ENCODE results near the gene HTRA3. TPM values are rescaled to one million over a fixed set of nuclear protein-coding genes. Genes with fewer than 3 reads are reported as not detected.

Gene HTRA3
- total RNA-seq, 2 experiments from 2014 or later, result not detected

DNA sequence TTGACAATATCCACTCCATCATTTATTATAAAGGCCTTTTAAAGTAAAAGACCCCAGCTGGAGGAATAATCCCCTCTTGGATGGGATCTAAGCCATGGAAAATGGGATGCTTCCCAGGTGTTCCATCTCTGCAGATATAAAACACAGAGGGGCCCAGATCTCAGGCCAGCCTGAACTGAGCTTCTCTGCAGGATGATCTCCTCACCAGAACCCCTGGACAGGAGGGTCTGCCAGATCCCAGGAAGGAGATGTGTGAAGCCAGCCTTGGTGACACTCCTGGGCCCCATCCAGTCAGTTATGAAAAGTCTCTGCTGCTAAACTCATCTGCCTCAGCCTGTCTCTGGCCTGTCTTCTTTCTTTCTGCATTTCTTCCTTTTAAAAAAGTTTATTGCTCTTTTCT is 56.7 kb downstream of the HTRA3 start:
- POLR2A ChIA-PET, result no interaction called here
- no TSS peak for BruUV-seq (replicated peaks)
- TF ChIP-seq EZH2phosphoT487 (IDR thresholded peaks at IDR 0.05; ENCODE audit: borderline replicate concordance, low read depth, low read length), result no peak
- TF ChIP-seq, protein P1, sequence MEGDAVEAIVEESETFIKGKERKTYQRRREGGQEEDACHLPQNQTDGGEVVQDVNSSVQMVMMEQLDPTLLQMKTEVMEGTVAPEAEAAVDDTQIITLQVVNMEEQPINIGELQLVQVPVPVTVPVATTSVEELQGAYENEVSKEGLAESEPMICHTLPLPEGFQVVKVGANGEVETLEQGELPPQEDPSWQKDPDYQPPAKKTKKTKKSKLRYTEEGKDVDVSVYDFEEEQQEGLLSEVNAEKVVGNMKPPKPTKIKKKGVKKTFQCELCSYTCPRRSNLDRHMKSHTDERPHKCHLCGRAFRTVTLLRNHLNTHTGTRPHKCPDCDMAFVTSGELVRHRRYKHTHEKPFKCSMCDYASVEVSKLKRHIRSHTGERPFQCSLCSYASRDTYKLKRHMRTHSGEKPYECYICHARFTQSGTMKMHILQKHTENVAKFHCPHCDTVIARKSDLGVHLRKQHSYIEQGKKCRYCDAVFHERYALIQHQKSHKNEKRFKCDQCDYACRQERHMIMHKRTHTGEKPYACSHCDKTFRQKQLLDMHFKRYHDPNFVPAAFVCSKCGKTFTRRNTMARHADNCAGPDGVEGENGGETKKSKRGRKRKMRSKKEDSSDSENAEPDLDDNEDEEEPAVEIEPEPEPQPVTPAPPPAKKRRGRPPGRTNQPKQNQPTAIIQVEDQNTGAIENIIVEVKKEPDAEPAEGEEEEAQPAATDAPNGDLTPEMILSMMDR (conservative IDR thresholded peaks at IDR 0.05; ENCODE audit: low read length), result no peak
- Histone ChIP-seq H3K4me1 (ENCODE audit: insufficient read depth, low read length, poor library complexity, severe bottlenecking) (no peaks in the 10 kb centered on the region), H3K4me2 (ENCODE audit: low read length) (no peak overlapping the region), H3K9me2 (ENCODE audit: insufficient read depth, low read length) (no peaks in the 10 kb centered on the region), H3K9me3 (ENCODE audit: low read length) (no peaks in the 10 kb centered on the region), H3K79me2 (ENCODE audit: insufficient read depth, low read depth, low read length) (no peaks in the 10 kb centered on the region), H3K4me3 (ENCODE audit: low read depth, low read length, poor library complexity, severe bottlenecking) (no peak overlapping the region), H3K27ac (ENCODE audit: low read depth, low read length, poor library complexity, severe bottlenecking) (no peak overlapping the region), H3K36me3 (ENCODE audit: insufficient read depth, low read length) (no peaks in the 10 kb centered on the region), H4K20me1 (ENCODE audit: insufficient read depth, low read length) (no peaks in the 10 kb centered on the region), H2AFZ (ENCODE audit: low read length) (no peak overlapping the region)
- CTCF ChIA-PET (ENCODE audit: unreplicated experiment), result no interaction called here
- intact Hi-C loops (cut with micrococcal nuclease; ENCODE audit: unreplicated experiment), result no loop called here
- DNase-seq (ENCODE audit: low spot score), result no peak

DNA sequence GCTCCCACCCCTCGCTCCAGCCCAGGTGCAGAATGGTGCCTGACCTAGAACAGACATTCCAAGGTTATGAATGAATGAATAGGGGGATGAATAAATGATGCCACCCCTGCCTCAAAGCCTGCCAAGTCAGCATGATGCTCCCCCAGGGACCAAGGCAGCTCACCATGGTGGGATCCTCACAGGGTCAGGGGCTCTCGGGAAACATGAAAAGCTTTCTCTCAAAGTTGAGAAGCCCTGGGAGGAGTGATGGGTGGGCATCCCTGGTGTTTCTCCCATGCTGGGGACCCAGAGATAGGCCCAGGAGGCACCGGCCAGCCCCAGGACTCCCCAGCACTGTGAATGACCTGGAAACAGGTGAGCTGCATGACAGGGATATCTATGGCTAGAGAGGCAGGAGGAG is 58.9 kb downstream of the HTRA3 start:
- H2AFZ ChIP-seq (ENCODE audit: low read length), result no peak overlapping the region
- no peak for DNase-seq (ENCODE audit: low spot score)
- no peaks in the 10 kb centered on the region for H3K36me3 ChIP-seq (ENCODE audit: insufficient read depth, low read length)
- H3K4me1 ChIP-seq (ENCODE audit: insufficient read depth, low read length, poor library complexity, severe bottlenecking), result no peaks in the 10 kb centered on the region
- H3K9me2 ChIP-seq (ENCODE audit: insufficient read depth, low read length), result no peaks in the 10 kb centered on the region
- no peak overlapping the region for H3K4me2 ChIP-seq (ENCODE audit: low read length)
- BruUV-seq (replicated peaks), result no TSS peak
- H3K27ac ChIP-seq (ENCODE audit: low read depth, low read length, poor library complexity, severe bottlenecking), result no peak overlapping the region
- no peaks in the 10 kb centered on the region for H3K79me2 ChIP-seq (ENCODE audit: insufficient read depth, low read depth, low read length)
- intact Hi-C loops (cut with micrococcal nuclease; ENCODE audit: unreplicated experiment), result no loop called here
- H3K4me3 ChIP-seq (ENCODE audit: low read depth, low read length, poor library complexity, severe bottlenecking), result no peak overlapping the region
- H4K20me1 ChIP-seq (ENCODE audit: insufficient read depth, low read length), result no peaks in the 10 kb centered on the region
- ChIA-PET CTCF (ENCODE audit: unreplicated experiment) (no interaction called here), POLR2A (interaction anchor here (0.6 kb wide), 1 partner anchor 411 kb away, joined by 3 read pairs; no protein-coding TSS in a partner anchor)
- TF ChIP-seq EZH2phosphoT487 (IDR thresholded peaks at IDR 0.05; ENCODE audit: borderline replicate concordance, low read depth, low read length), result no peak
- TF ChIP-seq, protein P1 (conservative IDR thresholded peaks at IDR 0.05; ENCODE audit: low read length), result no peak
- H3K9me3 ChIP-seq (ENCODE audit: low read length), result no peaks in the 10 kb centered on the region

DNA sequence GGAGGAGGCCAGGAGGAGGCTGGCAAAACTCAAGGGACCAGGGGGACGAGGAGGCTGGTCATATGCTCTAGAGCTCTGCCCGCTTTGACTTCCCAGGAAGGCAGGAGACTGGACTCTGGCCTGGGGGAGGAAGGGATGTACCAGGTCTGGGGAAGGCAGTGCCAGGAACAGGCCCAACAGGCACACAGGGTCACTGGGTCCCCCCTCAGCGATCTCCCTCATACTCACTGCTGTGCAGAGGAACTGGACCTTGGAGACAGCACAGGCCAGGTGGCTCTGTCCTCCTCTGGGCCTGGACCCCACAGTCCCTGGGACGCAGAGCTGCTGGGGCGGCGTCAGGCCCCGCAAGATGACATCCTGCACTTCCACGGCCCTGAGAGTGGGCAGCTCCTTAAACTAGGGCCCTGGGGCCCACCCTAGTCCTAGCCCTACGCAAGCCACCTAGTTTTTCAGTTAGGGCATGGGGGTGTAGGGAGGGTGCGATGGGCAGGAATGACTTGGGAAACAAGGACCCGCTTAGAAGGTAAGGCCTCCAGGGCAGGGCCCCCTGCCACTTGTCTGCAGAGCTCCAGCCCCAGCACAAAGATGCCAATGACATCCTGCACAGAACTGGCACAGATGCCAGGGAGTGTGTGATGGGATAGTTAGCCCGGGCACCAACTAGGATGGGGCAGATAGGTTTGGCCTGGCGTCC is 59.5 kb downstream of the HTRA3 start:
- no peak for DNase-seq (ENCODE audit: low spot score)
- CTCF ChIA-PET (ENCODE audit: unreplicated experiment), result no interaction called here
- Histone ChIP-seq H3K79me2 (ENCODE audit: insufficient read depth, low read depth, low read length) (no peaks in the 10 kb centered on the region), H3K4me3 (ENCODE audit: low read depth, low read length, poor library complexity, severe bottlenecking) (no peak overlapping the region), H3K27ac (ENCODE audit: low read depth, low read length, poor library complexity, severe bottlenecking) (no peak overlapping the region), H3K4me2 (ENCODE audit: low read length) (no peak overlapping the region), H2AFZ (ENCODE audit: low read length) (no peak overlapping the region), H3K9me2 (ENCODE audit: insufficient read depth, low read length) (no peaks in the 10 kb centered on the region), H3K9me3 (ENCODE audit: low read length) (no peaks in the 10 kb centered on the region), H3K4me1 (ENCODE audit: insufficient read depth, low read length, poor library complexity, severe bottlenecking) (no peaks in the 10 kb centered on the region), H3K36me3 (ENCODE audit: insufficient read depth, low read length) (no peaks in the 10 kb centered on the region), H4K20me1 (ENCODE audit: insufficient read depth, low read length) (no peaks in the 10 kb centered on the region)
- POLR2A ChIA-PET, result interaction anchor here (0.6 kb wide), 2 partner anchors 13 to 411 kb away, joined by 3 read pairs; no protein-coding TSS in a partner anchor
- TF ChIP-seq, protein P1 (conservative IDR thresholded peaks at IDR 0.05; ENCODE audit: low read length), result no peak
- no peak for TF ChIP-seq EZH2phosphoT487 (IDR thresholded peaks at IDR 0.05; ENCODE audit: borderline replicate concordance, low read depth, low read length)
- BruUV-seq (replicated peaks), result no TSS peak
- intact Hi-C loops (cut with micrococcal nuclease; ENCODE audit: unreplicated experiment), result no loop called here
